ENCODE results near the gene TAC3. TPM values are rescaled to one million over a fixed set of nuclear protein-coding genes. Genes with fewer than 3 reads are reported as not detected.
"Not testable (repeated sequence)": the region's sequence is repeated elsewhere in the genome, so short reads cannot be mapped to it uniquely, and the experiment has no call there.

The TAC3 gene
- total RNA-seq: not detected

DNA sequence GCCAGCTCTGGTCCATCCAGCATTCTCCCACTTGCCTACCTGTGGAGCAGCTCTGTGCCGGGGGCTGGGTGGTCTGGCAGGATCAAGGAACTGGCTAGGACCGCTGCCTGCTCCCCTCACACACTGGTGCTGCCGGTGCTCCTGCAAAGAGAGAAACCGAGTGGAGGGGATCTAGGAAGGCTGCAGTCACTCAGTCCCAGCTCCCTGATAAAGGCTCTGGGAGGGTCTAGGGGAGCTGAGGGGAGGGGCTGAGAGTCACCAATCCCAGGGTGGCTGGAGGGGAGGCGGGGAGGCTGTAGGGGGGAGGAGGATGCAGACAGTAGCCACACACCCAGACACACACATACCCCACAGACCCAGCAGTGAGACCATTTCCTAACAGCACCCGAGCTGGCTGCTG, at the start of gene TAC3:
TSS of gene TAC3 (minus strand) at position 182 of the 400 bp plus-strand sequence. CDS start 732 bp downstream, outside the sequence.
- H3K27me3 ChIP-seq: peaks cover 4% of the 10 kb centered on the region
- H3K4me1 ChIP-seq: no peaks in the 10 kb centered on the region
- H3K27ac ChIP-seq: no peak within 1 kb of the TSS
- no peaks in the 10 kb centered on the region for H3K9me3 ChIP-seq
- no peaks in the 10 kb centered on the region for H3K36me3 ChIP-seq
- TF ChIP-seq, protein P1, sequence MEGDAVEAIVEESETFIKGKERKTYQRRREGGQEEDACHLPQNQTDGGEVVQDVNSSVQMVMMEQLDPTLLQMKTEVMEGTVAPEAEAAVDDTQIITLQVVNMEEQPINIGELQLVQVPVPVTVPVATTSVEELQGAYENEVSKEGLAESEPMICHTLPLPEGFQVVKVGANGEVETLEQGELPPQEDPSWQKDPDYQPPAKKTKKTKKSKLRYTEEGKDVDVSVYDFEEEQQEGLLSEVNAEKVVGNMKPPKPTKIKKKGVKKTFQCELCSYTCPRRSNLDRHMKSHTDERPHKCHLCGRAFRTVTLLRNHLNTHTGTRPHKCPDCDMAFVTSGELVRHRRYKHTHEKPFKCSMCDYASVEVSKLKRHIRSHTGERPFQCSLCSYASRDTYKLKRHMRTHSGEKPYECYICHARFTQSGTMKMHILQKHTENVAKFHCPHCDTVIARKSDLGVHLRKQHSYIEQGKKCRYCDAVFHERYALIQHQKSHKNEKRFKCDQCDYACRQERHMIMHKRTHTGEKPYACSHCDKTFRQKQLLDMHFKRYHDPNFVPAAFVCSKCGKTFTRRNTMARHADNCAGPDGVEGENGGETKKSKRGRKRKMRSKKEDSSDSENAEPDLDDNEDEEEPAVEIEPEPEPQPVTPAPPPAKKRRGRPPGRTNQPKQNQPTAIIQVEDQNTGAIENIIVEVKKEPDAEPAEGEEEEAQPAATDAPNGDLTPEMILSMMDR (IDR thresholded peaks at IDR 0.05): no peak
- no peak for DNase-seq (ENCODE audit: low spot score in 2 of 2)
- intact Hi-C loops (cut with DNase I): no loop called here
- no peak within 1 kb of the TSS for H3K4me3 ChIP-seq

DNA sequence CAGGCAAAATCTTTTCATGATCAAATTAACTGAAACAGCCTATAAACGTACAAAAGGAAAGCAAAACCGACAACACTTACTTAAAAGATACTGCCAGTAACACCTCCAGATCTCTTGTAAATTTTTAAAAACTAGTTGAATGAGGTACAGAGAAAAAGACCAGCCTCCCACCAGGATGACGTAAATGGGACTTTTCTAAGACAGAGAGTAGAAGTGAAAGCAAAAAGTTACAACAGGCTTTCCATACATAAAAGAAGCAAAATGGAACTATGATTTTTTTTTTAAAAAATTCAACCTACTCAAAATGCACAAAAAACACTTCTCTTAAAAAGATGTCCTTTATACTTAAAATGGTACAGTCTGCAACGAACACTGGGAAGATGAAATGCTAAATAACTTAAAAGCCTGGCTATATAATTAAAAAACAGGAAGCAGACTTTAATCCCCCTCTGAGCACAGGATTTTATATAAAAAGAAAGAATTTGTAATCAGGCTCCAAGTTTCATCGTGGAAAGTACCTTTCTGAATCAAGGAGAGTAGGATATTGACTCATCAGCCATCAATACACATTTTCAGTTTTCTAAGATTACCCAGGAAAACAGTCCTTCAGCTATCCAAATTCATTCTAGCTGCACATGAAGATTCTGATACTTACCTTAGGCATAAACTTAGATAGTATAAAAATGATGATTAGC, 47.8 kb upstream of the TAC3 start:
- TF ChIP-seq, protein P1 (IDR thresholded peaks at IDR 0.05): no peak
- Histone ChIP-seq H3K36me3 (peaks cover 5 to 20% of the 10 kb centered on the region in 2 donors), H3K4me3 (no peak overlapping the region), H3K4me1 (no peaks in the 10 kb centered on the region), H3K27me3 (no peaks in the 10 kb centered on the region), H3K9me3 (no peaks in the 10 kb centered on the region), H3K27ac (no peak overlapping the region)
- intact Hi-C loops (cut with DNase I): loop anchor here (5.0 kb wide), 1 partner anchor 57 kb away; the partner anchor contains the start of gene ZBTB39
- DNase-seq (ENCODE audit: low spot score in 2 of 2): no peak

DNA sequence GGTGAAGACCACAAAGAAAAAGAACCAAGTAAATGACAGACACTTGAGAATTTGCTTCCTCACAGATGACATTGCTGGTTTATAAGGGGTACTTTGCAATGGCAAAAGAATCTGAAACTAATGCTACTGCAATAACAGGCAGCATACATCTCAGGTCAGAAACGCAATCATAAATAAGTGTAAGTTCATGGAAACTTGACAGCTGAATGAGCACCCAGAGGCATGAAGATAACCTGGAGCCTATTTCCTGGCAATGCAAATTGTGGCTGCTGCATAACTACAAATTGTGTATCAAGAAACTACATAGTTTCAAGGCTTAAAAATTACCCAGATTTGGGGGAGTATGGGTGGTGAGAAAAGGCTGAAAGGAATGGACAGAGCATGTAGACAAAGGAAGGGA, 42.1 kb upstream of the TAC3 start:
- Histone ChIP-seq H3K27ac (no peak overlapping the region), H3K4me1 (no peaks in the 10 kb centered on the region), H3K27me3 (no peaks in the 10 kb centered on the region), H3K4me3 (no peak overlapping the region), H3K36me3 (peaks cover 7 to 28% of the 10 kb centered on the region in 2 donors), H3K9me3 (no peaks in the 10 kb centered on the region)
- intact Hi-C loops (cut with DNase I): no loop called here
- no peak for DNase-seq (ENCODE audit: low spot score in 2 of 2)
- TF ChIP-seq, protein P1 (IDR thresholded peaks at IDR 0.05): no peak

DNA sequence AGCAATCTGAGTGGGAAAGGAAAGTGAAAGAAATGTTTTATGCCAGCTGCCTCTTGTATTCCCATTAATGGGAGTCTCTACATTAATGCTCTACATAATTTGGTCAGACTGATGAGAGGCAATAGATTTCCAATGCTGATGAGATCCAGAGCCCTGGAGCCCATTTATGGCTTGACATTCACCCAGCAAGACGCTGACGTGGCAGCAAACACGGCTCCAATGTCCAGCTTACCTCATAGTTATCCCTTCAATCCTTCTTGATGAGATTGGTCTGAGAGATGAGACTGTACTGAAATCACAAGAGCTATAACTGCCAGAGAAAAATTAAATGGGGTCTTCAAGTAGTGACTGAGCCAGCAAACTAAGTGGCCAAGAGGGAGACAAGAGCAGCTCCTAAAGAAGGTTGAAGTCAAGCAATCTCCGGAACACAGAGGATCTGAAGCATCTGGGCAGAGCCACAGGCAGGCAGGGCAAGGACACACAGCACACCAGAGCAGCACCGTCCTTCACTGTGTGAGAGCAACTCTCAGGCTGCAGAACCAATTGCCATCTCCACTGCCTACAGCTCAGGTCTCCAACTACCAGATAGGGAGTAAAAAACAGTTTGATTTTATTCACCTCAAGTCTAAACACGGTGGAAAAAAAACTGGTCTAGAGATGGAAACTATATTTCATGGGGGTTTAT, 40.9 kb upstream of the TAC3 start:
- Histone ChIP-seq H3K27ac (peak overlapping the region in 1 of 2 donors; percentile 40), H3K27me3 (no peaks in the 10 kb centered on the region), H3K4me3 (no peak overlapping the region), H3K4me1 (no peaks in the 10 kb centered on the region), H3K36me3 (peaks cover 2 to 24% of the 10 kb centered on the region in 2 donors), H3K9me3 (no peaks in the 10 kb centered on the region)
- DNase-seq (ENCODE audit: low spot score in 2 of 2): no peak
- TF ChIP-seq, protein P1 (IDR thresholded peaks at IDR 0.05): no peak
- intact Hi-C loops (cut with DNase I): no loop called here

DNA sequence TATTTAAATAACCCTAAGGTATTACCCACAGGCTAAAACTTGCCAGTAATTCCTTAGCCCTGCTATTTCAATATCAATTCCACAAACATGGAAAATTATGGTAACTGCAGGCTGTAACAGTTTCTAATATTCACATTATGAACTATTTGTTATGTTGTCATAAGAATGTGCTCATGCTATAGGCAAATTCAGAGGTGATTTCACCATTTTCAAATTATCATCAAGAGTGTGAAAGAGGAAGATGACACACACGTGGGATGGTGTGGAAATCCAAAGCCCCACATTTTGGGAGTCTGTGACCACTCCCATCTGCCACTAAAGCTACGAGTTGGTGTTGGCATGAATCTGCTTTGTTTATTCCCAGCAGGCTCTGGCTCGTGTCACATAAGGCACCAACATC, 39.5 kb upstream of the TAC3 start:
- intact Hi-C loops (cut with DNase I): no loop called here
- Histone ChIP-seq H3K27ac (no peak overlapping the region), H3K9me3 (no peaks in the 10 kb centered on the region), H3K4me1 (no peaks in the 10 kb centered on the region), H3K27me3 (no peaks in the 10 kb centered on the region), H3K36me3 (peaks cover 2 to 24% of the 10 kb centered on the region in 2 donors), H3K4me3 (no peak overlapping the region)
- no peak for DNase-seq (ENCODE audit: low spot score in 2 of 2)
- TF ChIP-seq, protein P1 (IDR thresholded peaks at IDR 0.05): no peak

DNA sequence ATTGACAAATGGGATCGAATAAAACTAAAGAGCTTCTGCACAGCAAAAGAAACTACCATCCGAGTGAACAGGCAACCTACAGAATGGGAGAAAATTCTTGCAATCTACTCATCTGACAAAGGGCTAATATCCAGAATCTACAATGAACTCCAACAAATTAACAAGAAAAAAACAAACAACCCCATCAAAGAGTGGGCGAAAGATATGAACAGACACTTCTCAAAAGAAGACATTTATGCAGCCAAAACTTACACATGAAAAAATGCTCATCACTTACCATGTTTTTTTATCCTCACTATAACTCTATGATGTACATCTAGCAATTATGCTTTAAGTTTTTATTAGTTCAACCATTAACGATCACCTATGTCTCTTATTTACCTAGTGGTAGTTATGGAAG, 37.6 kb upstream of the TAC3 start:
- H3K36me3 ChIP-seq; H3K4me1 ChIP-seq; H3K27ac ChIP-seq; intact Hi-C loops (cut with DNase I); H3K9me3 ChIP-seq; DNase-seq (ENCODE audit: low spot score in 2 of 2); H3K27me3 ChIP-seq; H3K4me3 ChIP-seq: not testable (repeated sequence)

DNA sequence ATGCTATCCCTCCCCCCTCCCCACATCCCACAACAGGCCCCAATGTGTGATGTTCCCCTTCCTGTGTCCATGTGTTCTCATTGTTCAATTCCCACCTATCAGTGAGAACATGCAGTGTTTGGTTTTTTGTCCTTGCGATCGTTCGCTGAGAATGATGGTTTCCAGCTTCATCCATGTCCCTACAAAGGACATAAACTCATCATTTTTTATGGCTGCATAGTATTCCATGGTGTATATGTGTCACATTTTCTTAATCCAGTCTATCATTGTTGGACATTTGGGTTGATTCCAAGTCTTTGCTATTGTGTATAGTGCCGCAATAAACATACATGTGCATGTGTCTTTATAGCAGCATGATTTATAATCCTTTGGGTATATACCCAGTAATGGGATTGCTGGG, 36.8 kb upstream of the TAC3 start:
- H3K4me3 ChIP-seq; H3K27ac ChIP-seq; H3K27me3 ChIP-seq; intact Hi-C loops (cut with DNase I); H3K9me3 ChIP-seq; H3K4me1 ChIP-seq; H3K36me3 ChIP-seq; DNase-seq (ENCODE audit: low spot score in 2 of 2): not testable (repeated sequence)

All from ascending aorta (tissue), 2 donors.